ENCODE data around the gene SRPK3.

Gene SRPK3

GRCh38 chrX:153801669-153802068, 20.8 kb downstream of the SRPK3 start:
- Histone ChIP-seq H3K9me2 (replicated peaks; ENCODE audit: control insufficient read depth, low read length) (no peaks in the 10 kb centered on the region), H3F3A (ENCODE audit: control insufficient read depth, insufficient read depth) (no peaks in the 10 kb centered on the region), H3K9me3 (ENCODE audit: control insufficient read depth, insufficient read depth, low read length) (no peaks in the 10 kb centered on the region), H3K4me3 (ENCODE audit: low read length) (no peak overlapping the region), H3K4me1 (ENCODE audit: control insufficient read depth, low read length) (no peaks in the 10 kb centered on the region), H3K27me3 (ENCODE audit: control insufficient read depth, low read length) (no peaks in the 10 kb centered on the region), H3K79me2 (ENCODE audit: control insufficient read depth, low read length) (peaks cover under 1% of the 10 kb centered on the region), H3K4me2 (ENCODE audit: low read length) (no peak overlapping the region), H3K27ac (ENCODE audit: low read depth, low read length) (no peak overlapping the region), H3K36me3 (ENCODE audit: control insufficient read depth, low read length) (peaks cover 12% of the 10 kb centered on the region), H4K20me1 (ENCODE audit: control insufficient read depth, insufficient read depth, low read depth, low read length) (no peaks in the 10 kb centered on the region)
- TF ChIP-seq, protein P1, sequence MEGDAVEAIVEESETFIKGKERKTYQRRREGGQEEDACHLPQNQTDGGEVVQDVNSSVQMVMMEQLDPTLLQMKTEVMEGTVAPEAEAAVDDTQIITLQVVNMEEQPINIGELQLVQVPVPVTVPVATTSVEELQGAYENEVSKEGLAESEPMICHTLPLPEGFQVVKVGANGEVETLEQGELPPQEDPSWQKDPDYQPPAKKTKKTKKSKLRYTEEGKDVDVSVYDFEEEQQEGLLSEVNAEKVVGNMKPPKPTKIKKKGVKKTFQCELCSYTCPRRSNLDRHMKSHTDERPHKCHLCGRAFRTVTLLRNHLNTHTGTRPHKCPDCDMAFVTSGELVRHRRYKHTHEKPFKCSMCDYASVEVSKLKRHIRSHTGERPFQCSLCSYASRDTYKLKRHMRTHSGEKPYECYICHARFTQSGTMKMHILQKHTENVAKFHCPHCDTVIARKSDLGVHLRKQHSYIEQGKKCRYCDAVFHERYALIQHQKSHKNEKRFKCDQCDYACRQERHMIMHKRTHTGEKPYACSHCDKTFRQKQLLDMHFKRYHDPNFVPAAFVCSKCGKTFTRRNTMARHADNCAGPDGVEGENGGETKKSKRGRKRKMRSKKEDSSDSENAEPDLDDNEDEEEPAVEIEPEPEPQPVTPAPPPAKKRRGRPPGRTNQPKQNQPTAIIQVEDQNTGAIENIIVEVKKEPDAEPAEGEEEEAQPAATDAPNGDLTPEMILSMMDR (IDR thresholded peaks at IDR 0.05; ENCODE audit: low read depth, low read length, poor library complexity, severe bottlenecking): no peak
- TF ChIP-seq EZH2phosphoT487 (IDR thresholded peaks at IDR 0.05; ENCODE audit: borderline replicate concordance, low read length): no peak

DNA sequence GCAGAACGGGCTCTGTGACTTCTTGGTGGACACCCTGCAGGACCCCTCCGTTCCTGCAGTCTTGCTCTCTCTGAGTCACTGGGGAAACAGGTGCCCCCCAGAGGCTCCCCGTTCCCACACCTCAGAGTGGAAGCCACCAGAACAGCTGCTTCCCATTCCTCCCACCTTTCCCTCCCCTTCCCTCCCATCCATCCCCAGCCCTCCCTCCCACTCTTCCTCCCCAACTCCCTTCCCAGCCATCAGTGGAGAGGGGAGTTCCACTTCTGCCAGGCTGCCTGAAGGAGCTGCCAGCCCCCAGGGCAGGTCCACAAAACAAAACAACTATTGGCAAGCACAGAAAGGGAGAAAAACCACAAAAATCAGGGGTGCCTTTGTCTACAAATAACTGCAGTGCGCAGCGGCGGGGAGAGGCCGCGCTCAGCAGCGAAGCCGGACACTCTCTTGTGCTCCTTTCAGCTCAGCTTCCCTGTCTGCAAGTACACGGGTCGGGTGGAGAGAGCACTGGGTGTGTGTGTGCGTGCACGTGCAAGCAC, 21.7 kb downstream of the SRPK3 start:
- Histone ChIP-seq H3F3A (ENCODE audit: control insufficient read depth, insufficient read depth) (no peaks in the 10 kb centered on the region), H3K4me1 (ENCODE audit: control insufficient read depth, low read length) (no peaks in the 10 kb centered on the region), H3K9me2 (replicated peaks; ENCODE audit: control insufficient read depth, low read length) (no peaks in the 10 kb centered on the region), H3K79me2 (ENCODE audit: control insufficient read depth, low read length) (no peaks in the 10 kb centered on the region), H4K20me1 (ENCODE audit: control insufficient read depth, insufficient read depth, low read depth, low read length) (no peaks in the 10 kb centered on the region), H3K4me2 (ENCODE audit: low read length) (no peak overlapping the region), H3K27ac (ENCODE audit: low read depth, low read length) (no peak overlapping the region), H3K9me3 (ENCODE audit: control insufficient read depth, insufficient read depth, low read length) (no peaks in the 10 kb centered on the region), H3K27me3 (ENCODE audit: control insufficient read depth, low read length) (no peaks in the 10 kb centered on the region), H3K4me3 (ENCODE audit: low read length) (no peak overlapping the region), H3K36me3 (ENCODE audit: control insufficient read depth, low read length) (peaks cover 3% of the 10 kb centered on the region; the same call in 1 of the 2 replicates)
- TF ChIP-seq, protein P1 (IDR thresholded peaks at IDR 0.05; ENCODE audit: low read depth, low read length, poor library complexity, severe bottlenecking): no peak
- TF ChIP-seq EZH2phosphoT487 (IDR thresholded peaks at IDR 0.05; ENCODE audit: borderline replicate concordance, low read length): no peak

DNA sequence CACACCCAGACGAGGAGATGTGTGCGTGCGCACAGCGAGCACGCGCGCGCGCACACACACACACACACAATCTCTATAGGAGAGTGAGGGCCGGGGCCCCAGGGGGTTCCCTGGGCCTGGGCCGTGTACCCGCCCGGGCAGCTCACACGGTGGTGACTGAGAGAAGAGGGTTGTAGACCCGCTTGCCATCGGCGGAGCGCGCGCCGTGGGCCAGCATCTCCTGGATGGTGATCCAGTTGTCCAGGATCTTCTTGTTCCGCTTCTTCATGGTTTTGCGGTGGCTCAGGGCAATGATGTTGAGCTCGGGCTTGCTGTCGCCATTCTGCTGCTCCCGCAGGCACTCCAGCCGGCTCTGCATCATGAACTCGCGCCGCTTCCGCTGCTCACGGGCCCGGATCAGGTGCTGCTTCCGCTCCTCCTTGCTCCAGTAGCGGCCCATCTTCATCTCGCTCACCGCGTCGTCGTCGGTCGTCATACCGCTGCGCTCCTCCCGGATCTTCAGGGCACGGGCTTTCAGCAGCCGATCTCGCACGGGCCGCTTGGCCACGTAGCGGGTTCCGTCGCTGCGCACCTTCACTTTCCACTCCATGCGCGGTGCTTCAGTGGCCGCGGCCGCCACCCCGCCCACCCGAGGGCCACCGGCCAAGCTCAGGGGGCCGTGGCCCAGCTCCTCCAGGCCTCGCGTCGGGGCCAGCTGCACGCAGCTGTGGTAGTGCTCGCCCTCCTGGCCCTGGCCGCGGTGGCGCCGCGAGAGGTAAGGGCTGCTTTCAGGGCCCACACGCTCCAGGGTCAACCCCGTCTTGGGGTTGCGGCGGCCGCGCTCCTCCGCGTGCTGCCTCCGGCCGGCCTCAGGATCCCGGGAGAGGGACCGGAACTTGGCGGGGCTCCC, 22.6 kb downstream of the SRPK3 start:
- no peak overlapping the region for H3K4me2 ChIP-seq (ENCODE audit: low read length)
- H3K79me2 ChIP-seq (ENCODE audit: control insufficient read depth, low read length): no peaks in the 10 kb centered on the region
- H3K36me3 ChIP-seq (ENCODE audit: control insufficient read depth, low read length): no peaks in the 10 kb centered on the region; the same call in 1 of the 2 replicates
- H3K4me1 ChIP-seq (ENCODE audit: control insufficient read depth, low read length): no peaks in the 10 kb centered on the region
- H3K9me3 ChIP-seq (ENCODE audit: control insufficient read depth, insufficient read depth, low read length): no peaks in the 10 kb centered on the region
- H3K9me2 ChIP-seq (replicated peaks; ENCODE audit: control insufficient read depth, low read length): no peaks in the 10 kb centered on the region
- H3K27ac ChIP-seq (ENCODE audit: low read depth, low read length): no peak overlapping the region
- H3K4me3 ChIP-seq (ENCODE audit: low read length): no peak overlapping the region
- H4K20me1 ChIP-seq (ENCODE audit: control insufficient read depth, insufficient read depth, low read depth, low read length): no peaks in the 10 kb centered on the region
- no peaks in the 10 kb centered on the region for H3K27me3 ChIP-seq (ENCODE audit: control insufficient read depth, low read length)
- no peaks in the 10 kb centered on the region for H3F3A ChIP-seq (ENCODE audit: control insufficient read depth, insufficient read depth)
- no peak for TF ChIP-seq EZH2phosphoT487 (IDR thresholded peaks at IDR 0.05; ENCODE audit: borderline replicate concordance, low read length)
- TF ChIP-seq, protein P1 (IDR thresholded peaks at IDR 0.05; ENCODE audit: low read depth, low read length, poor library complexity, severe bottlenecking): no peak
